OCI-LY1 (cell line): ENCODE results near the gene SAAL1.

Source experiments
- EZH2 ChIP-seq: fragments of 200-600 bp; sonication (generic), shearing (Covaris generic); IDR thresholded peaks from 2 replicates; pipeline ENCODE4 v1.8.0; 2017; ENCODE audit warnings: borderline replicate concordance, mixed run types, mild to moderate bottlenecking, antibody characterized with exemption, low read length, moderate library complexity, mixed read lengths
- TF ChIP-seq, protein P1 (sequence below): fragments of 200-600 bp; sonication (generic), shearing (Covaris generic); IDR thresholded peaks from 2 replicates; pipeline ENCODE4 v1.5.1; 2017; ENCODE audit warnings: mild to moderate bottlenecking, antibody characterized with exemption, low read length, moderate library complexity, mixed read lengths

DNA sequence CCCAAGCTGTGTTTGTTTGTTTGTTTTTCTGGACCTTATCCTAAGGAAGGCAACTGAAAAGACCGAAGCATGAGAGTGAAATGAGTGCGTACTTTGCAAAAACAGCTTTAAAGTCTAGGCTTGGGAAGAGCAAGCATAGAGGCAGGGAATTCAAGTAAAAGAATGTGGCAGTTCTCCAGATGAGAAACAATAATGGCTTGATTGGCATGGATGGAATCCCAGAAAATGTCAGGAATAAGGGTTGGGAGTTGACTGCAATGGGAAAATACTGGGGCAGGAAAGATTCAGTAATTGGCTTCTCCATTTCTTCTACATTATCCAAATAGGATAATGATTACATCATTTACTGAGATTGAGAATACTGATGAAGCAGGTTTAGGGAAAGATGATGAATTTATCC is 17.5 kb downstream of the SAAL1 start:
- TF ChIP-seq, protein P1, sequence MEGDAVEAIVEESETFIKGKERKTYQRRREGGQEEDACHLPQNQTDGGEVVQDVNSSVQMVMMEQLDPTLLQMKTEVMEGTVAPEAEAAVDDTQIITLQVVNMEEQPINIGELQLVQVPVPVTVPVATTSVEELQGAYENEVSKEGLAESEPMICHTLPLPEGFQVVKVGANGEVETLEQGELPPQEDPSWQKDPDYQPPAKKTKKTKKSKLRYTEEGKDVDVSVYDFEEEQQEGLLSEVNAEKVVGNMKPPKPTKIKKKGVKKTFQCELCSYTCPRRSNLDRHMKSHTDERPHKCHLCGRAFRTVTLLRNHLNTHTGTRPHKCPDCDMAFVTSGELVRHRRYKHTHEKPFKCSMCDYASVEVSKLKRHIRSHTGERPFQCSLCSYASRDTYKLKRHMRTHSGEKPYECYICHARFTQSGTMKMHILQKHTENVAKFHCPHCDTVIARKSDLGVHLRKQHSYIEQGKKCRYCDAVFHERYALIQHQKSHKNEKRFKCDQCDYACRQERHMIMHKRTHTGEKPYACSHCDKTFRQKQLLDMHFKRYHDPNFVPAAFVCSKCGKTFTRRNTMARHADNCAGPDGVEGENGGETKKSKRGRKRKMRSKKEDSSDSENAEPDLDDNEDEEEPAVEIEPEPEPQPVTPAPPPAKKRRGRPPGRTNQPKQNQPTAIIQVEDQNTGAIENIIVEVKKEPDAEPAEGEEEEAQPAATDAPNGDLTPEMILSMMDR = no peak
- TF ChIP-seq EZH2 = no peak
